HFF-Myc (cell line): ENCODE data around the gene RRP8.

ENCODE experiments used
- DNase-seq: peaks from one replicate; pipeline ENCODE4 v3.0.0-alpha.2; 2011; ENCODE audit warnings: low read depth; ENCODE audit errors: extremely low read depth
- H3K4me3 ChIP-seq: replicated peaks from 2 replicates; pipeline ENCODE4 v1.5.1; 2011; ENCODE audit warnings: low read depth, mild to moderate bottlenecking, control low read depth, low read length
- CTCF ChIP-seq: IDR thresholded peaks from 2 replicates; pipeline ENCODE4 v1.5.1; 2012; ENCODE audit warnings: mild to moderate bottlenecking, low read depth, low read length, control low read depth; ENCODE audit errors: missing control alignments

RRP8 gene

GRCh38 chr11:6627762-6628241 lies 24.4 kb upstream of the RRP8 start:
- no peak overlapping the region for H3K4me3 ChIP-seq
- no peak for DNase-seq
- TF ChIP-seq CTCF, result no peak

GRCh38 chr11:6626971-6627761 lies 23.8 kb upstream of the RRP8 start:
- DNase-seq, result no peak
- no peak for TF ChIP-seq CTCF
- H3K4me3 ChIP-seq, result no peak overlapping the region

- DNase-seq, result no peak
- no peak for TF ChIP-seq CTCF
- no peak overlapping the region for H3K4me3 ChIP-seq
Observed at GRCh38 chr11:6625832-6626420, 22.5 kb upstream of the RRP8 start.

GRCh38 chr11:6625156-6625831 lies 21.9 kb upstream of the RRP8 start:
- no peak overlapping the region for H3K4me3 ChIP-seq
- no peak for TF ChIP-seq CTCF
- DNase-seq, result no peak

GRCh38 chr11:6623391-6624363 lies 20.3 kb upstream of the RRP8 start:
- no peak overlapping the region for H3K4me3 ChIP-seq
- no peak for TF ChIP-seq CTCF
- DNase-seq, result no peak
